T47D (cell line): Measurements from ENCODE around the gene EYA2.
"Not testable (repeated sequence)": the region's sequence is repeated elsewhere in the genome, so short reads cannot be mapped to it uniquely, and the experiment has no call there.

Experiments used
- DNase-seq, 2 experiments: peaks; one replicate each; pipeline versions ENCODE4 v3.0.0 to v3.0.0-alpha.2; 2011 to 2012; ENCODE audit warnings: low read depth in 1 of 2, low spot score in 1 of 2
- JUND ChIP-seq: IDR thresholded peaks from 2 replicates; pipeline ENCODE4 v1.6.1; 2012; ENCODE audit warnings: low read depth
- in situ Hi-C: cut with HindIII; loops from 2 replicates; pipeline ENCODE4 v1.10.0; 2016; ENCODE audit warnings: low sequenced_read_pairs, low pct_unique_long_range_greater_than_20kb

EYA2 gene

DNA sequence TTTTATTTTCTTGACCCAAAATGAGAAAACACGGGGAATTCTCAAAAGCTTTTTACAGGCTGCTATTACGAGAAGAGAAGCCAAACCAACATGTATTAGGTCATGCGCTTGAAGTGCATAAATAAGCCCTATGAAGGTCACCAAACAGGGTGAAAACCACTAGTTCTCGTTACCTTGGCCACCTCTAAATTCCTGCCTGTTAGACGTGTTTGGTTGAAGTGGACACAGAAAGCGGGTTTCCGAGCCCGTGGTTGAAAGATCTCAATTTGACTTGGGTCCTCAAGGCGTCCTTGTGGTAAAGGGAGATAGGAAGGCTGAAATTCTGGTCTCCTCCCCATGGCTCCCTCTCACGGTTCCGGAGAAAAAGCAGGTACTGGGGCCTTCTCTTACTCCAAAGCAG, 6.2 kb downstream of the EYA2 start:
- no peak for DNase-seq
- in situ Hi-C loops: no loop called here
- TF ChIP-seq JUND: no peak

DNA sequence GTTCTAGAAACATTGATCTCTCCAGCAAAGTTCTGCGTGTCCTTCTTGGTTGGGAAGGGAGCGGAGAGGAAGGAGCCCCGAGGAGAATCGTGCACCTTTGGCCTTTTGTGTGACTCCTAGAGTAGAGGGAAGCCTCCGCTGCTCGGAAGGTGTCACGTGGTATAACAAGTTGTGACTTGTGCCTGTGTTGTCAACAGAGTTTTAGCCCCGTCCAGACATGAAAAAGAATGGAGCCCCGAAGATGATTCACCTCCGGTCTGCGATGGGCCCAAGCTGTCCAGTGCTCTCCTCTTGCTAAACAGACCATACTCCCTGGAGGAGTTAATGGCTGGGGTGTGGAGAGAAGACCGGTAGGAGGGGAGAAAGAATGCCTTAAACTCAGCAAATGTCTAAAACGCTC, 7.0 kb downstream of the EYA2 start:
- no peak for TF ChIP-seq JUND
- in situ Hi-C loops: no loop called here
- no peak for DNase-seq

DNA sequence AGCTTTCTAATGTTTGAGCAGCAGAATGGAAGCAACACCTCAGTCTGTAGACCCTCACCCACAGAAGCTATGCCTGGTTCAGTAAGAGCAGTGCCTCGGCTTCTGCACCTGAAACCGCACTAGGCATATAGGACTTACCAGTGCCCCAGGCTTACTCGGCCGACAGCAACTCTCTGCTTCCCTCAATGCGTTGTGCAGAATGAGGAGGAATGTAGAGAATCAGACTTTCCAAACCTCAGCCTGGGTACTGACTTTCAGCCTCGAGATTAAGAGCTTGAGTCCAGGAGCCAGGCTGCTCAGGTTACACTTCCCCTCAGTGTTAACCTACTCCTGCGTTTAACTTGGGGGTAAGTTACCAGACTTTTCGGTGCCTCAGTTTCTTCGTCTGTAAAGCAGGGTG, 8.6 kb downstream of the EYA2 start:
- DNase-seq: no peak
- in situ Hi-C loops: no loop called here
- TF ChIP-seq JUND: no peak

DNA sequence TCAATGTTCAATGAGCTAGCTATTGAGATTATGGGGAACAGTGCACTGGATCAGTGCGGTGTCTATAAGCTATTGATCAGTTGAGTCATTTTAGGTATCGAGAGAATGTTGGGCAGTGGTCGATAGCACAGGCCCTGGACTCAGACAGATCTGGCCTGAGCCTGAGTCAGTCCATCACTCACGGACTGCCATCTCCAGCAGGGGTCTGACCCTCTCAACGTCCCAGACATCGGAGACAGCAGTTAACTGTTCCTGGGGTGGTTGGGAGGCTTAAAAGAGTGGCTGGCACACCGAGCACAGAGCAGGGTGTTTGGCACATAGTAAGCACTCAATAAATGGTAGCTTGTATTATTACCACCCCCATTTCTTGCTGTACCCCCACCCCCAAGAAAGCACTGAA, 9.3 kb downstream of the EYA2 start:
- no peak for DNase-seq
- TF ChIP-seq JUND: no peak
- in situ Hi-C loops: no loop called here

DNA sequence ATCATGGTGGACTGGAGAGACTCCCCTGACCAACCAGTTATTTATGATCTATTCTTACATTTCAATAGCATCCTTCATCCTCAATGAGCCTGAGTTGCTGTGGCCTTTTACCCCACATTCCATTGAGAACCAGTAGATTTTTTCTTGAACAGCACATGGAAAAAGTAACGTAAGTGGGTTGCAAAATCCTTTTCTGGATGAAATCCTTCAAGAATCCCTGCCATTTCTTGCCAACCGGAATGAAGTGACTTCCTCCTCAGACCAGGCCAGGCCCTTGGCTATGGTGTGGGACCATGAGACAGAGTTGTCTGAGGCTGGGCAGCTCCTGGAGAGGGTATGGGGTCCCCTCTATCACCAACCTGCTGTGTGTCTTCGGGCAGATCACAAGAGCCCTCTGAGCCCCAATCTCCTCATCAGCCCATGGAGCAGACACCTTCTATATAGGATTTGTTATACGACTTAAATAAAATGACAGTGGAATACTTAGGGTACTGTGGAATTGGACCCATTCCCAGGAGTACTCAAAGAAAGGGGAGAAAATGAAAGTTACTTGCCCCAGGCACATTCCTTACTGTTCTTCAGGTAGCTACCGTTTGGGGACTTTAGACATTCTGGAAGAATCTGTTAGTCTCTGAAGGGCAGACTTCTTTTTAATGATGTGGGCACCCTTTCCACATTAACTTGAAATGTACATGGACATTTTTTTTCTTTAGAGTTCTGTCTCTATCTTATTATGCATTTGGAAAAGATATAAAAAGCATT, 10.9 kb downstream of the EYA2 start:
- TF ChIP-seq JUND: no peak
- DNase-seq: peak in 1 of 2 experiments; percentile 54
- in situ Hi-C loops: no loop called here

DNA sequence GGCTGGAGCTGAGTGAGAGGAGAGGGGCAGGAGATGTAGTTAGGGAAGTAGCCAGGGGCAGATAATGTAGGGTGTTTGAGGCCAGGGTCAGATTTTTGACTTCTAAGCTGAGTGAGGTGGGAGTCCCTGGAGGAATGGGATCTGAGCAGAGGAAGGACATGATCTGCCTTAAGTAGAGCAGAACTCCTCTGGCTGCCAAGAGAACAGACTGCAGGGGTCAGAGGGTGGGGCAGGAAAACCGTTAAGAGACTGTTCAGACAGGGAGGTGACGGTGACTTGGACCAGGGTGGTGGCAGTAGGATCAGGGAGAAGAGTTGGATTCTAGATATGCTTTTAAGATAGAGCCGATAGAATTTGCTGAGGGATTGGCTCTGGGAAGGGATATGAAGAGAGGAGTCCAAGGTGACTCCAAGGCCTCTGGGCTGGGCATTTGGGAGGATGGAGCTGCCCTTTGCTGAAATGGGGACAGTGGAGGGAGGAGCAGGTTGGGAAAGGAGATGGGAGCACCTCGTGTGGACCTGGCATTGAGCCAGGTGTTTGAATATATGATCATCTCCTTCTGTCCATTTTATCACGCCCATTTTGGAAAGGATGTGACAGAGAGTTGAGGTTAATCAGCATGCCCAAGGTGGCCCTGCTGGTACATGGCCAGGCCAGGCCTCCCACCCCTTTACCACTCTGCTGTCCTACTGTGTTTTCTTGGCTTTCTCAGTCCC, 18.8 kb downstream of the EYA2 start:
- no peak for DNase-seq
- in situ Hi-C loops: no loop called here
- TF ChIP-seq JUND: no peak

DNA sequence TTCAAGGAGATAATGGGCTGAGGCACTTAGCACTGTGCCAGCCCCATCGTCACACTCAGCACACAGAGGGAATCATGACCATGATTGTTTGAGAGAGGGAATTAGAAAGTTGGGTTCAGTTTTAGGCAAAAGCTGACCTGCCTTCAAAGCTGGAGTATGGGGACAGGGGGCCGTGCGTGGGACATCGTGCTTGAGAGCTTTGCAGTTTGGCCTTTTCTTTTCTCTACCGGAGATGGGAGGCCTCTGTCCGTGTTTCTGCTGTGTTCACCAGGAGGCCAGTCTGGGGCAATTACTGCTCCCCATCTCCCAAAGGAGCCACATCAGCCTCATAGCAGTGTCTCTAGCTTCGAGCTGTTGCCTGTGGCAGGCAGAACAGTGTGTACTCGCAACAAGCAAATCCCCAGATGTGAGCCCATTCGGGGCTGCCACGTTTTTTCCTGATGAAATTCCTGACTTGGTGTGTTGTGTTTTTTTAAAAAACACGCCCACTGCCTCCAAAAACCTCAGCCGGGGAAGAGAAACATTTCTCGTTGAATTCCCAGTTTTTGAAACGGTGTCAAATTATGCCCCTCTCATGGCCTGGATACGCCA, 20.2 kb downstream of the EYA2 start:
- in situ Hi-C loops: no loop called here
- DNase-seq: no peak
- TF ChIP-seq JUND: no peak

DNA sequence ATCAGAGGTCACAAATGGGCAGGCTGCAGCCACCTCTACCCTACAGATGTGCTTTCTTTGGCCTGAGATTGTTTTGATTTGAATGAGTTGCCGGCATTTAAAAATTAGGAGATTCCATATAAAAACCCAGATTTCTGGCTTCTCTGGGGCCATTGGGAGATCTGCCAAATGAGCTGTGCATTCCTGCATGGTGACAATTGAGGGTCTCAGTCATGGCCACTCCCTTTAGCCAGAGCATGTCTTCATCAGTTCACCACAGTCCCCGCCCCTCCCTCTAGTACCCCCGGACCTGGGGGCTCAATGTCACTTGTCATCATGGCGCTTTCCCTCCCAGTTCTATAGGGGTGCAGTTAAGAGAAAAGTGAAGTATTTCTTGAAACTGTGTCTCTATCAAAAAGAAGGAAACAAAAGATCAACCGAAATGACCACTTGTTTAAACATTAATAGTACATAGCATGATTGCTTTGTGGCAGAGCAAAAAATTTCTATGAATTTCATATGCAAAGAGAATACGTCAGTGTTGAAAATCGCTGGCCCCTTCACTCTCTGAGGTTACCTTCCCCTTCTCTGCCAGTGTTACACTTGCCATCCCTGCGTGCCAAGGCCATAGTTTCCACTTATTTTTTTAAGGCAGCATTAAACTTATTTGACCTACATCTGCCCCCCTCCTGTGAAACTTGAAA, 21.1 kb downstream of the EYA2 start:
- no peak for DNase-seq
- in situ Hi-C loops: no loop called here
- TF ChIP-seq JUND: no peak

DNA sequence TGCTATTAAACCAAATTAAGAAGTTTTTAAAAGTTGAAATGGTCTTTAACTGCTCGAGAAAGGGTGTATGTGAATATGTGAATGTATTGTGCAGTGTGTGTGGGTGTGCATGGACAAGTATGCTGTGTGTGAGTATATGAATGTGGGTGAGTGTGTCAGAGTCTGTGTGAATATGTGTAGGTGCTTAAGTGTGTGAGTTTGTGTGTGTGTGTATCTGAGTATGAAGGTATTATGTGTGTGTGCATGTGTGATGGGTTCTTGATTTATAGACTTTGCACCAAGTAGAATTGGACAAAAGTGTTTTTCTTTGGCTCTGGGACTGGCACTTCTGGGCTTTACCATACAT, 21.6 kb downstream of the EYA2 start:
- in situ Hi-C loops: no loop called here
- no peak for TF ChIP-seq JUND
- no peak for DNase-seq

DNA sequence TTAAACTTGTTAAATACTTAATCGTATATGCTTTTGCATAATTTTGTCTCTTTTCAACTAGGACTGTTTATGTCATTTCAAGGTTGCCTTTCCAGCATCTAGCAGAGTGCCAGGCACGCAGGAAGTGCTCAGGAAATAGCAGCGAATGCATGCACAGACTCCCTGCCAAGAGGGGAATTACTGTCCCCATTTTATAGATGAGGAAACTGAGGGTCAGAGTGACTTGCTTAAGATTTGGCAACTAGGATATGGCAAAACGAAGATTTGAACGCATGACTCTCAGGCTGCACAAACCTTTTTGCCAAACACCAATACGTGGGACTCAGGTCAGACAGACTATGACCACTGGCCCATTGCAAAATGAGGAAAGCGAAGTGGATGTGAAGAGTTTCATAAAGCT, 22.5 kb downstream of the EYA2 start:
- no peak for TF ChIP-seq JUND
- DNase-seq: no peak
- in situ Hi-C loops: no loop called here

DNA sequence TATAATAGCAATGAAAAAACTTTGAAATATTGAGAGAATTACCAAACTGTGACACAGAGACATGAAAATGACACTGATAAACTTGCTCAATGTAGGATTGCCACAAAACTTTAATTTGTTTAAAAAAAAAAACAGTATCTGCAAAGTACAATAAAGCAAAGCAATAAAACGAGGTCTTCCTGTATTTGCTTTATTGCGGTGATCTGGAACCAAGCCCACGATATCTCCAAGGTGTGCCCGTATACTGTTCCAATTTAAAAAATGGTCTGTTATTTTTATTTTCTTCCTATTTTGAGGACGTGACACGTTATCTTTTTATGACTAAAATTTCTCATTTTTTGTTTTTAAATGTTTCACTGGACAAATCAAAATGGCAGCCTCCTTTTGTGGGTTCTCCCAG, 25.5 kb downstream of the EYA2 start:
- in situ Hi-C loops: no loop called here

DNA sequence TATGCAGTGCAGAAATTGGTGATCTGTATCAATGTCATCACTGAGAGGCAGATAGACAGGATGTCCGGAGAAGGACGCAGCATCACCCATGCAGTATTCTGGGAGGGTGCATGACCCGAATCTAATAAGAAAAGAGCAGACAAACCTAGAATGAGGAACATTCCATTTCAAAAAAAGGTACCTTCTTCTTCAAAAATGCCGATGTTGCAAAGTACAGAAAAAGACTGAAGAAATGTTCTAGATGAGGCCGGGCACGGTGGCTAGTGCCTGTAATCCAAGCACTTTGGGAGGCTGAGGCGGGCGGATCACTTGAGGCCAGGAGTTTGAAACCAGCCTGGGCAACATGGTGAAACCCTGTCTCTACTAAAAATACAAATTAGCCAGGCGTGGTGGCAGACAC, 28.2 kb downstream of the EYA2 start:
- DNase-seq, in situ Hi-C loops: not testable (repeated sequence)

More for the DNA sequence above, 25.5 kb downstream of the EYA2 start:
- no peak for TF ChIP-seq JUND
- DNase-seq: no peak

DNA sequence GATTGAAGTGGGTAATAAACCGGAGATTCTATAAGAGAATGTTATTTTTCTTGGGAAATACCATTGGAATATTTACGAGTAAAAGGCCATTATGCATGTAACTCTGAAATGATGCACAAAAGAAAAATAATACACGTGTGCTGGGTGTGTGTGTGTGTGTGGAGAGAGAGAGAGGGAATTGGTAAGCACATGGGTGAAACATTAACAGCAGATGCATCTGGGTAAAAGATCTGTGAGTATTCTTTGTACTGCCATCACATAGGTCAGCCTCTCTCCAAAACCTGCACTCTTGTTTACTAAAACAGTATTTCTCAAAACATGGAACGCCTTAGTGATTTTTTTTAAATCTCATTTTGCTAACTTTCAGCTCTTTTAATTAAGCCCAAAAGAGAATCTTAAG, 28.9 kb downstream of the EYA2 start:
- no peak for DNase-seq
- in situ Hi-C loops: no loop called here
- no peak for TF ChIP-seq JUND
